HepG2 (cell line): ENCODE data around the gene ITM2B. TPM values are rescaled to one million over a fixed set of nuclear protein-coding genes. Genes with fewer than 3 reads are reported as not detected.

Experiments
- ATF1 ChIP-seq: IDR thresholded peaks from 2 replicates; pipeline ENCODE4 v1.6.1; 2016; ENCODE audit warnings: mild to moderate bottlenecking, control low read depth
- CBFB ChIP-seq: sonication (generic); formaldehyde crosslinking; IDR thresholded peaks from 2 replicates; pipeline ENCODE4 v1.4.0; 2020; ENCODE audit warnings: missing genetic modification reagents
- CBX1 ChIP-seq: IDR thresholded peaks from one replicate; pipeline ENCODE4 v1.6.1; 2016; ENCODE audit warnings: antibody characterized with exemption, low read depth
- ELF3 ChIP-seq: IDR thresholded peaks from 2 replicates; pipeline ENCODE4 v1.6.1; 2016; ENCODE audit warnings: missing genetic modification reagents, missing compliant biosample characterization
- GPN1 ChIP-seq: sonication (generic); formaldehyde crosslinking; IDR thresholded peaks from 2 replicates; pipeline ENCODE4 v1.5.1; 2020; ENCODE audit warnings: missing genetic modification reagents, borderline replicate concordance
- HCFC1 ChIP-seq: fragments of 150-350 bp; IDR thresholded peaks from 2 replicates; pipeline ENCODE4 v1.6.1; 2014; ENCODE audit warnings: low read depth, low read length
- KLF11 ChIP-seq: IDR thresholded peaks from 2 replicates; pipeline ENCODE4 v1.6.1; 2016; ENCODE audit warnings: missing compliant biosample characterization
- MIXL1 ChIP-seq: IDR thresholded peaks from 2 replicates; pipeline ENCODE4 v1.6.1; 2016
- NCOA1 ChIP-seq: sonication (generic); formaldehyde crosslinking; IDR thresholded peaks from 2 replicates; pipeline ENCODE4 v1.9.0; 2021; ENCODE audit warnings: missing genetic modification reagents
- NR1H2 ChIP-seq: sonication (generic); formaldehyde crosslinking; IDR thresholded peaks from 2 replicates; pipeline ENCODE4 v1.8.1; 2022; ENCODE audit warnings: low read depth, missing genetic modification reagents, borderline replicate concordance
- PCBP1 ChIP-seq: fragments of 200-400 bp; formaldehyde crosslinking; IDR thresholded peaks from 2 replicates; pipeline ENCODE4 v1.6.1; 2017; ENCODE audit warnings: mild to moderate bottlenecking, low read depth, low read length, borderline replicate concordance
- RAD21 ChIP-seq: fragments of 450-650 bp; formaldehyde crosslinking; IDR thresholded peaks from 2 replicates; pipeline ENCODE4 v1.5.0; 2020; ENCODE audit warnings: mild to moderate bottlenecking
- RBFOX2 ChIP-seq: fragments of 200-400 bp; formaldehyde crosslinking; IDR thresholded peaks from 2 replicates; pipeline ENCODE4 v1.6.1; 2017; ENCODE audit warnings: low read depth, mild to moderate bottlenecking, low read length
- REL ChIP-seq: sonication (generic); formaldehyde crosslinking; conservative IDR thresholded peaks from 2 replicates; pipeline ENCODE4 v1.8.0; 2022; ENCODE audit warnings: mild to moderate bottlenecking, missing genetic modification reagents, moderate library complexity
- RELA ChIP-seq: sonication (generic); formaldehyde crosslinking; IDR thresholded peaks from 2 replicates; pipeline ENCODE4 v1.4.0; 2020; ENCODE audit warnings: missing genetic modification reagents
- SAFB2 ChIP-seq: sonication (generic); formaldehyde crosslinking; IDR thresholded peaks from 2 replicates; pipeline ENCODE4 v1.5.1; 2020; ENCODE audit warnings: missing genetic modification reagents, low read depth, mild to moderate bottlenecking, borderline replicate concordance
- SMAD1 ChIP-seq: sonication (generic); formaldehyde crosslinking; IDR thresholded peaks from 2 replicates; pipeline ENCODE4 v1.4.0; 2020; ENCODE audit warnings: missing genetic modification reagents, low read depth, mild to moderate bottlenecking, borderline replicate concordance
- SRSF1 ChIP-seq: fragments of 200-400 bp; formaldehyde crosslinking; optimal IDR thresholded peaks from 2 replicates; pipeline ENCODE3; 2017; ENCODE audit warnings: mild to moderate bottlenecking, low read depth, low read length, moderate library complexity
- TBL1XR1 ChIP-seq: fragments of 150-350 bp; IDR thresholded peaks from 2 replicates; pipeline ENCODE4 v1.6.1; 2014; ENCODE audit warnings: borderline replicate concordance, low read length; ENCODE audit not compliant: partially characterized antibody
- TRIM24 ChIP-seq: sonication (generic); formaldehyde crosslinking; IDR thresholded peaks from 2 replicates; pipeline ENCODE4 v1.8.0; 2022; ENCODE audit warnings: mild to moderate bottlenecking, missing genetic modification reagents
- WIZ ChIP-seq: sonication (generic); formaldehyde crosslinking; IDR thresholded peaks from 2 replicates; pipeline ENCODE4 v1.5.1; 2020; ENCODE audit warnings: mild to moderate bottlenecking, missing genetic modification reagents
- ZBTB42 ChIP-seq: sonication (generic); formaldehyde crosslinking; IDR thresholded peaks from 2 replicates; pipeline ENCODE4 v1.5.0; 2020; ENCODE audit warnings: mild to moderate bottlenecking, missing genetic modification reagents
- ZNF207 ChIP-seq: fragments of 450-650 bp; IDR thresholded peaks from 2 replicates; pipeline ENCODE4 v1.6.1; 2016; ENCODE audit warnings: antibody characterized with exemption, borderline replicate concordance
- ZNF775 ChIP-seq: sonication (generic); formaldehyde crosslinking; IDR thresholded peaks from 2 replicates; pipeline ENCODE4 v1.4.0; 2020; ENCODE audit warnings: missing genetic modification reagents, mild to moderate bottlenecking, moderate library complexity, borderline replicate concordance
- ZNF780A ChIP-seq: sonication (generic); formaldehyde crosslinking; IDR thresholded peaks from 2 replicates; pipeline ENCODE4 v1.8.0; 2022; ENCODE audit warnings: mild to moderate bottlenecking, missing genetic modification reagents, moderate library complexity
- ZNF878 ChIP-seq: sonication (generic); formaldehyde crosslinking; IDR thresholded peaks from 2 replicates; pipeline ENCODE4 v1.8.1; 2023; ENCODE audit warnings: mild to moderate bottlenecking, missing genetic modification reagents, moderate library complexity
- polyA plus RNA-seq, 8 experiments: library from polyadenylated mRNA; depleted of rRNA in 3 of 8; stranded (reverse) in 7 of 8; unstranded in 1 of 8; fragments of >200 nt; fragmentation: Illumina TruSeq in 4 of 8; extraction: Trizol in 4 of 8; gene quantifications; 2 replicates each; pipeline versions ENCODE4 v1.2.1 to v1.2.3, GENCODE V29; 2011 to 2016; ENCODE audit warnings: low read depth in 4 of 8, missing spikeins in 1 of 8, mixed read lengths in 1 of 8; ENCODE audit not compliant: insufficient read depth in 1 of 8
- total RNA-seq, 5 experiments: library from RNA; depleted of rRNA; stranded (reverse); fragments of >200 nt; fragmentation: Illumina TruSeq; extraction: Trizol; gene quantifications; 2 replicates each; pipeline ENCODE4 v1.2.3, GENCODE V29; 2016; ENCODE audit warnings: low read depth in 1 of 5
- TF ChIP-seq, protein P1 (sequence below): sonication (generic); formaldehyde crosslinking; IDR thresholded peaks from 2 replicates; pipeline ENCODE4 v1.5.0; 2020; ENCODE audit warnings: mild to moderate bottlenecking, missing genetic modification reagents, moderate library complexity
- TF ChIP-seq, protein P2 (sequence below): sonication (generic); formaldehyde crosslinking; conservative IDR thresholded peaks from 2 replicates; pipeline ENCODE4 v1.4.0; 2020; ENCODE audit warnings: mild to moderate bottlenecking, missing genetic modification reagents, moderate library complexity

ITM2B gene
- total and polyA plus RNA-seq, 2 of the 13 experiments (the other 11 are each of a cell fraction or from before 2014, with no cell fraction given): 158 to 373 TPM

- TF ChIP-seq ZNF780A (CRISPR knock-in tag): 0 out of 2 replicates have a peak, but pooled peaks have one; percentile 54
- TF ChIP-seq PCBP1: no peak
- TF ChIP-seq ZNF878 (CRISPR knock-in tag): no peak
- peak; percentile 82; the same call in 1 of the 2 replicates for TF ChIP-seq SAFB2 (CRISPR knock-in tag)
- no peak; the same call in 1 of the 2 replicates for TF ChIP-seq REL (CRISPR knock-in tag)
- no peak for TF ChIP-seq TRIM24 (CRISPR knock-in tag)
- no peak for TF ChIP-seq ZNF775 (CRISPR knock-in tag)
- no peak for TF ChIP-seq HCFC1
- TF ChIP-seq RELA (CRISPR knock-in tag): no peak
- no peak for TF ChIP-seq ZNF207
- TF ChIP-seq ATF1 (CRISPR knock-in tag): no peak
- no peak for TF ChIP-seq TBL1XR1
- TF ChIP-seq CBX1: no peak
- TF ChIP-seq, protein P1, sequence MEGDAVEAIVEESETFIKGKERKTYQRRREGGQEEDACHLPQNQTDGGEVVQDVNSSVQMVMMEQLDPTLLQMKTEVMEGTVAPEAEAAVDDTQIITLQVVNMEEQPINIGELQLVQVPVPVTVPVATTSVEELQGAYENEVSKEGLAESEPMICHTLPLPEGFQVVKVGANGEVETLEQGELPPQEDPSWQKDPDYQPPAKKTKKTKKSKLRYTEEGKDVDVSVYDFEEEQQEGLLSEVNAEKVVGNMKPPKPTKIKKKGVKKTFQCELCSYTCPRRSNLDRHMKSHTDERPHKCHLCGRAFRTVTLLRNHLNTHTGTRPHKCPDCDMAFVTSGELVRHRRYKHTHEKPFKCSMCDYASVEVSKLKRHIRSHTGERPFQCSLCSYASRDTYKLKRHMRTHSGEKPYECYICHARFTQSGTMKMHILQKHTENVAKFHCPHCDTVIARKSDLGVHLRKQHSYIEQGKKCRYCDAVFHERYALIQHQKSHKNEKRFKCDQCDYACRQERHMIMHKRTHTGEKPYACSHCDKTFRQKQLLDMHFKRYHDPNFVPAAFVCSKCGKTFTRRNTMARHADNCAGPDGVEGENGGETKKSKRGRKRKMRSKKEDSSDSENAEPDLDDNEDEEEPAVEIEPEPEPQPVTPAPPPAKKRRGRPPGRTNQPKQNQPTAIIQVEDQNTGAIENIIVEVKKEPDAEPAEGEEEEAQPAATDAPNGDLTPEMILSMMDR (CRISPR knock-in tag): peak; percentile 65
- TF ChIP-seq ZBTB42 (CRISPR knock-in tag): no peak
- no peak for TF ChIP-seq NCOA1 (CRISPR knock-in tag)
- TF ChIP-seq, protein P2, sequence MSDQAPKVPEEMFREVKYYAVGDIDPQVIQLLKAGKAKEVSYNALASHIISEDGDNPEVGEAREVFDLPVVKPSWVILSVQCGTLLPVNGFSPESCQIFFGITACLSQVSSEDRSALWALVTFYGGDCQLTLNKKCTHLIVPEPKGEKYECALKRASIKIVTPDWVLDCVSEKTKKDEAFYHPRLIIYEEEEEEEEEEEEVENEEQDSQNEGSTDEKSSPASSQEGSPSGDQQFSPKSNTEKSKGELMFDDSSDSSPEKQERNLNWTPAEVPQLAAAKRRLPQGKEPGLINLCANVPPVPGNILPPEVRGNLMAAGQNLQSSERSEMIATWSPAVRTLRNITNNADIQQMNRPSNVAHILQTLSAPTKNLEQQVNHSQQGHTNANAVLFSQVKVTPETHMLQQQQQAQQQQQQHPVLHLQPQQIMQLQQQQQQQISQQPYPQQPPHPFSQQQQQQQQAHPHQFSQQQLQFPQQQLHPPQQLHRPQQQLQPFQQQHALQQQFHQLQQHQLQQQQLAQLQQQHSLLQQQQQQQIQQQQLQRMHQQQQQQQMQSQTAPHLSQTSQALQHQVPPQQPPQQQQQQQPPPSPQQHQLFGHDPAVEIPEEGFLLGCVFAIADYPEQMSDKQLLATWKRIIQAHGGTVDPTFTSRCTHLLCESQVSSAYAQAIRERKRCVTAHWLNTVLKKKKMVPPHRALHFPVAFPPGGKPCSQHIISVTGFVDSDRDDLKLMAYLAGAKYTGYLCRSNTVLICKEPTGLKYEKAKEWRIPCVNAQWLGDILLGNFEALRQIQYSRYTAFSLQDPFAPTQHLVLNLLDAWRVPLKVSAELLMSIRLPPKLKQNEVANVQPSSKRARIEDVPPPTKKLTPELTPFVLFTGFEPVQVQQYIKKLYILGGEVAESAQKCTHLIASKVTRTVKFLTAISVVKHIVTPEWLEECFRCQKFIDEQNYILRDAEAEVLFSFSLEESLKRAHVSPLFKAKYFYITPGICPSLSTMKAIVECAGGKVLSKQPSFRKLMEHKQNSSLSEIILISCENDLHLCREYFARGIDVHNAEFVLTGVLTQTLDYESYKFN (CRISPR knock-in tag): no peak
- TF ChIP-seq CBFB (CRISPR knock-in tag): no peak
- TF ChIP-seq GPN1: no peak
- TF ChIP-seq KLF11 (CRISPR knock-in tag): no peak
- TF ChIP-seq RBFOX2: peak; percentile 96
- TF ChIP-seq NR1H2 (CRISPR knock-in tag): no peak
- no peak for TF ChIP-seq MIXL1 (CRISPR knock-in tag)
- TF ChIP-seq ELF3 (CRISPR knock-in tag): peak; percentile 36; the same call in 1 of the 2 replicates
- peak; percentile 86 for TF ChIP-seq RAD21
- no peak for TF ChIP-seq SMAD1
- no peak for TF ChIP-seq WIZ
- TF ChIP-seq SRSF1: peak; percentile 22
These were observed at the start of gene ITM2B (continued) for GRCh38 chr13:48233046-48233888.
